Fibroblast of skin of right biceps (primary cell): ENCODE data around the gene LRPPRC.
"Not testable (repeated sequence)": the region's sequence is repeated elsewhere in the genome, so short reads cannot be mapped to it uniquely, and the experiment has no call there.

Experiments
- DNase-seq: peaks from one replicate; pipeline ENCODE4 v3.0.0-alpha.2; 2013

Gene LRPPRC

GRCh38 chr2:43977677-43978375 is 18.0 kb downstream of the LRPPRC start:
- DNase-seq = no peak

GRCh38 chr2:43960921-43961320 is 34.9 kb downstream of the LRPPRC start:
- no peak for DNase-seq

- no peak for DNase-seq
Observed at GRCh38 chr2:43958397-43959275, 37.2 kb downstream of the LRPPRC start.

- DNase-seq = peak; percentile 33
Observed at GRCh38 chr2:43950383-43951008, 45.3 kb downstream of the LRPPRC start.

- DNase-seq = peak; percentile 34
Observed at GRCh38 chr2:43948370-43948769, 47.4 kb downstream of the LRPPRC start.

- DNase-seq = no peak
Observed at GRCh38 chr2:43946685-43947084, 49.1 kb downstream of the LRPPRC start.

- DNase-seq = no peak
Observed at GRCh38 chr2:43945439-43945838, 50.4 kb downstream of the LRPPRC start.

GRCh38 chr2:43944915-43945314 is 50.9 kb downstream of the LRPPRC start:
- no peak for DNase-seq

GRCh38 chr2:43943809-43944452 is 51.9 kb downstream of the LRPPRC start:
- no peak for DNase-seq

GRCh38 chr2:43943323-43943722 is 52.5 kb downstream of the LRPPRC start:
- DNase-seq = no peak

GRCh38 chr2:43942881-43943280 is 52.9 kb downstream of the LRPPRC start:
- no peak for DNase-seq

- no peak for DNase-seq
Observed at GRCh38 chr2:43941966-43942365, 53.8 kb downstream of the LRPPRC start.

GRCh38 chr2:43941359-43941758 is 54.4 kb downstream of the LRPPRC start:
- no peak for DNase-seq

GRCh38 chr2:43939695-43940256 is 56.0 kb downstream of the LRPPRC start:
- no peak for DNase-seq

GRCh38 chr2:43937269-43937820 is 58.4 kb downstream of the LRPPRC start:
- DNase-seq = no peak

GRCh38 chr2:43934567-43934966 is 61.2 kb downstream of the LRPPRC start:
- DNase-seq = no peak

GRCh38 chr2:43931293-43931692 is 64.5 kb downstream of the LRPPRC start:
- no peak for DNase-seq

GRCh38 chr2:43927442-43927841 is 68.3 kb downstream of the LRPPRC start:
- DNase-seq = no peak

- DNase-seq = no peak
Observed at GRCh38 chr2:43925431-43925830, 70.4 kb downstream of the LRPPRC start.

- no peak for DNase-seq
Observed at GRCh38 chr2:43924463-43924862, 71.3 kb downstream of the LRPPRC start.

- DNase-seq = not testable (repeated sequence)
Observed at GRCh38 chr2:43911136-43911790, 84.5 kb downstream of the LRPPRC start.
